Neural cell (in vitro differentiated cells): ENCODE data around the gene CDC42BPB. TPM values are rescaled to one million over a fixed set of nuclear protein-coding genes. Genes with fewer than 3 reads are reported as not detected.

ENCODE experiments used
- H2AFZ ChIP-seq: fragments of 200-600, 300-800 bp; sonication (generic), shearing (Covaris generic); 2 replicates; pipeline ENCODE4 v1.6.0; 2014; ENCODE audit warnings: low read depth, mild to moderate bottlenecking, antibody characterized with exemption, low read length, moderate library complexity
- H3F3A ChIP-seq: fragments of 200-600 bp; shearing (Covaris generic); 2 replicates; pipeline ENCODE4 v1.6.1; 2016; ENCODE audit warnings: mild to moderate bottlenecking, moderate library complexity, mixed read lengths, antibody characterized with exemption, low read length; ENCODE audit not compliant: insufficient read depth, poor library complexity, severe bottlenecking
- H3K27ac ChIP-seq: fragments of 200-600, 300-800 bp; sonication (generic), shearing (Covaris generic); 2 replicates; pipeline ENCODE4 v1.5.1; 2014; ENCODE audit warnings: mild to moderate bottlenecking, low read length, moderate library complexity
- H3K27me3 ChIP-seq: fragments of 300-800, 200-600 bp; sonication (generic), shearing (Covaris generic); 2 replicates; pipeline ENCODE4 v1.6.0; 2014; ENCODE audit warnings: mild to moderate bottlenecking, low read depth, low read length, moderate library complexity; ENCODE audit not compliant: insufficient read depth
- H3K36me3 ChIP-seq: fragments of 300-800, 200-600 bp; sonication (generic), shearing (Covaris generic); 2 replicates; pipeline ENCODE4 v1.5.1; 2014; ENCODE audit warnings: mild to moderate bottlenecking, antibody characterized with exemption, low read length, moderate library complexity; ENCODE audit not compliant: insufficient read depth
- H3K4me2 ChIP-seq: fragments of 300-800, 200-600 bp; sonication (generic), shearing (Covaris generic); 2 replicates; pipeline ENCODE4 v1.6.0; 2014; ENCODE audit warnings: mild to moderate bottlenecking, low read length
- H3K4me3 ChIP-seq: fragments of 300-800, 200-600 bp; sonication (generic), shearing (Covaris generic); 2 replicates; pipeline ENCODE4 v1.5.1; 2014; ENCODE audit warnings: mild to moderate bottlenecking, low read length, moderate library complexity
- H3K79me2 ChIP-seq: fragments of 200-600 bp; shearing (Covaris generic); replicated peaks from 2 replicates; pipeline ENCODE4 v1.6.0; 2014; ENCODE audit warnings: mild to moderate bottlenecking, low read length, moderate library complexity; ENCODE audit not compliant: insufficient read depth
- H3K9ac ChIP-seq: fragments of 300-800, 200-600 bp; sonication (generic), shearing (Covaris generic); 2 replicates; pipeline ENCODE4 v1.6.1; 2016; ENCODE audit warnings: mild to moderate bottlenecking, low read length, mixed read lengths
- H3K9me2 ChIP-seq: fragments of 200-600 bp; shearing (Covaris generic); 2 replicates; pipeline ENCODE4 v1.6.1; 2016; ENCODE audit warnings: mild to moderate bottlenecking, low read length, mixed read lengths; ENCODE audit not compliant: insufficient read depth
- H3K9me3 ChIP-seq: fragments of 200-600, 300-800 bp; sonication (generic), shearing (Covaris generic); 2 replicates; pipeline ENCODE4 v1.6.1; 2016; ENCODE audit warnings: mild to moderate bottlenecking, mixed run types, low read length, moderate library complexity, mixed read lengths
- H4K20me1 ChIP-seq: fragments of 200-600 bp; shearing (Covaris generic); 2 replicates; pipeline ENCODE4 v1.6.1; 2016; ENCODE audit warnings: mild to moderate bottlenecking, mixed run types; ENCODE audit not compliant: insufficient read depth
- EP300 ChIP-seq: fragments of 450-650 bp; conservative IDR thresholded peaks from 2 replicates; pipeline ENCODE4 v1.6.1; 2014; ENCODE audit warnings: antibody characterized with exemption, mild to moderate bottlenecking, moderate library complexity; ENCODE audit not compliant: poor library complexity, severe bottlenecking
- EZH2 ChIP-seq: fragments of 200-600, 300-800 bp; shearing (Covaris generic), sonication (generic); IDR thresholded peaks from 2 replicates; pipeline ENCODE4 v1.6.1; 2014; ENCODE audit warnings: antibody characterized with exemption, low read length, borderline replicate concordance, mild to moderate bottlenecking; ENCODE audit not compliant: insufficient read depth, poor library complexity, severe bottlenecking
- MXI1 ChIP-seq: fragments of 450-650 bp; conservative IDR thresholded peaks from 2 replicates; pipeline ENCODE4 v1.6.1; 2014; ENCODE audit warnings: antibody characterized with exemption, mild to moderate bottlenecking; ENCODE audit not compliant: poor library complexity, severe bottlenecking
- POLR2AphosphoS5 ChIP-seq: IDR thresholded peaks from 2 replicates; pipeline ENCODE4 v1.6.1; 2012
- RAD21 ChIP-seq: fragments of 450-650 bp; conservative IDR thresholded peaks from 2 replicates; pipeline ENCODE4 v1.6.1; 2014; ENCODE audit warnings: antibody characterized with exemption, mild to moderate bottlenecking, moderate library complexity
- REST ChIP-seq: IDR thresholded peaks from 2 replicates; pipeline ENCODE4 v1.6.1; 2012; ENCODE audit warnings: borderline replicate concordance
- SMC3 ChIP-seq: fragments of 450-650 bp; conservative IDR thresholded peaks from 2 replicates; pipeline ENCODE4 v1.6.1; 2014; ENCODE audit warnings: antibody characterized with exemption, mild to moderate bottlenecking, moderate library complexity; ENCODE audit not compliant: poor library complexity
- TAF1 ChIP-seq: IDR thresholded peaks from 2 replicates; pipeline ENCODE4 v1.6.1; 2012; ENCODE audit warnings: low read depth
- polyA plus RNA-seq: library from polyadenylated mRNA; depleted of rRNA; stranded (reverse); fragments of >200 nt; gene quantifications from 2 replicates; pipeline ENCODE4 v1.2.3, GENCODE V29; 2014
- TF ChIP-seq, protein P1 (sequence below): fragments of 450-650 bp; IDR thresholded peaks from 2 replicates; pipeline ENCODE4 v1.5.1; 2014; ENCODE audit warnings: antibody characterized with exemption, mild to moderate bottlenecking, moderate library complexity; ENCODE audit not compliant: poor library complexity, severe bottlenecking

The CDC42BPB gene
- polyA plus RNA-seq, 1 donor from 2014 or later: 43.8 TPM

- Histone ChIP-seq H3K4me2 (no peak overlapping the region), H3K9me3 (no peaks in the 10 kb centered on the region), H3K27me3 (no peaks in the 10 kb centered on the region), H3K79me2 (no peaks in the 10 kb centered on the region), H3K36me3 (peaks cover 7% of the 10 kb centered on the region), H3K27ac (no peak overlapping the region), H4K20me1 (no peaks in the 10 kb centered on the region), H2AFZ (no peak overlapping the region), H3K9me2 (no peaks in the 10 kb centered on the region), H3F3A (no peaks in the 10 kb centered on the region), H3K9ac (no peak overlapping the region), H3K4me3 (no peak overlapping the region)
- TF ChIP-seq REST: no peak
- TF ChIP-seq EP300: no peak
- TF ChIP-seq, protein P1, sequence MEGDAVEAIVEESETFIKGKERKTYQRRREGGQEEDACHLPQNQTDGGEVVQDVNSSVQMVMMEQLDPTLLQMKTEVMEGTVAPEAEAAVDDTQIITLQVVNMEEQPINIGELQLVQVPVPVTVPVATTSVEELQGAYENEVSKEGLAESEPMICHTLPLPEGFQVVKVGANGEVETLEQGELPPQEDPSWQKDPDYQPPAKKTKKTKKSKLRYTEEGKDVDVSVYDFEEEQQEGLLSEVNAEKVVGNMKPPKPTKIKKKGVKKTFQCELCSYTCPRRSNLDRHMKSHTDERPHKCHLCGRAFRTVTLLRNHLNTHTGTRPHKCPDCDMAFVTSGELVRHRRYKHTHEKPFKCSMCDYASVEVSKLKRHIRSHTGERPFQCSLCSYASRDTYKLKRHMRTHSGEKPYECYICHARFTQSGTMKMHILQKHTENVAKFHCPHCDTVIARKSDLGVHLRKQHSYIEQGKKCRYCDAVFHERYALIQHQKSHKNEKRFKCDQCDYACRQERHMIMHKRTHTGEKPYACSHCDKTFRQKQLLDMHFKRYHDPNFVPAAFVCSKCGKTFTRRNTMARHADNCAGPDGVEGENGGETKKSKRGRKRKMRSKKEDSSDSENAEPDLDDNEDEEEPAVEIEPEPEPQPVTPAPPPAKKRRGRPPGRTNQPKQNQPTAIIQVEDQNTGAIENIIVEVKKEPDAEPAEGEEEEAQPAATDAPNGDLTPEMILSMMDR: no peak
- no peak for TF ChIP-seq TAF1
- no peak for TF ChIP-seq EZH2
- TF ChIP-seq SMC3: no peak
- no peak for TF ChIP-seq MXI1
- TF ChIP-seq POLR2AphosphoS5: no peak
- no peak for TF ChIP-seq RAD21
These were observed 154.7 kb downstream of the CDC42BPB start for GRCh38 chr14:102902523-102903247.

DNA sequence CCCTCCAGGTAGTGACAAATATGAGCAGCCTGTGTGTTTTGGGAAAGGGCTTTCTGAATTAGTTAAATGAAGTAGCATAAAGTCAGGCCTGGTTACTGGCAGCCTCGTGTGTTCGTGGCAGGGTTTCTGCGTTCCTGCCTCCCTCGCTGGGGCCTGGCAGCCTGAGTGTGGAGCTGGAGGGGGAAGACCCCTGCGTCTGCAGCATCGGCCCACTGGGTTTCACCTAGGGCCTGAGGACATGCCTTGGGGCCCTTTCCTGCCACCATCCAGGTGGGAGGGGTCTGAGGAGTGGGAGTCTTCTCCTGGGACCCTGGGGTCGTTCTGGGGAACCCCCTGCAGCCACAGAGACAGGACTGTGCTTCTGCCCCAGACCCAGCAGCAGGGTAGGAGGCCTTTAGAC, 155.3 kb downstream of the CDC42BPB start:
- Histone ChIP-seq H3K9ac (no peak overlapping the region), H2AFZ (no peak overlapping the region), H3K9me2 (no peaks in the 10 kb centered on the region), H3K27ac (no peak overlapping the region), H3K4me3 (no peak overlapping the region), H3K36me3 (peaks cover 7% of the 10 kb centered on the region), H3K4me2 (no peak overlapping the region), H3F3A (no peaks in the 10 kb centered on the region), H3K79me2 (no peaks in the 10 kb centered on the region), H3K27me3 (no peaks in the 10 kb centered on the region), H3K9me3 (no peaks in the 10 kb centered on the region), H4K20me1 (no peaks in the 10 kb centered on the region)
- TF ChIP-seq, protein P1: no peak
